SK-N-SH (cell line): Measurements from ENCODE around the gene CDO1.

Source experiments
- CTCF ChIP-seq: fragments of 200-600 bp; sonication (generic); IDR thresholded peaks from 2 replicates; pipeline ENCODE4 v1.6.1; 2017; ENCODE audit warnings: antibody characterized with exemption, mild to moderate bottlenecking, moderate library complexity
- ELF1 ChIP-seq: IDR thresholded peaks from 2 replicates; pipeline ENCODE4 v1.4.0; 2012
- POLR2AphosphoS5 ChIP-seq: IDR thresholded peaks from 2 replicates; pipeline ENCODE4 v1.6.1; 2012; ENCODE audit warnings: low read depth, low read length

- TF ChIP-seq CTCF (no peak), ELF1 (no peak), POLR2AphosphoS5 (no peak)
Observed at GRCh38 chr5:115815006-115815692, 1.3 kb downstream of the CDO1 start.
